DMS79 (cell line): ENCODE data around the gene IQSEC3.

Experiments
- DNase-seq: peaks from one replicate; lab custom pipeline; 2025; lab: John Stamatoyannopoulos, UW

Gene IQSEC3

DNA sequence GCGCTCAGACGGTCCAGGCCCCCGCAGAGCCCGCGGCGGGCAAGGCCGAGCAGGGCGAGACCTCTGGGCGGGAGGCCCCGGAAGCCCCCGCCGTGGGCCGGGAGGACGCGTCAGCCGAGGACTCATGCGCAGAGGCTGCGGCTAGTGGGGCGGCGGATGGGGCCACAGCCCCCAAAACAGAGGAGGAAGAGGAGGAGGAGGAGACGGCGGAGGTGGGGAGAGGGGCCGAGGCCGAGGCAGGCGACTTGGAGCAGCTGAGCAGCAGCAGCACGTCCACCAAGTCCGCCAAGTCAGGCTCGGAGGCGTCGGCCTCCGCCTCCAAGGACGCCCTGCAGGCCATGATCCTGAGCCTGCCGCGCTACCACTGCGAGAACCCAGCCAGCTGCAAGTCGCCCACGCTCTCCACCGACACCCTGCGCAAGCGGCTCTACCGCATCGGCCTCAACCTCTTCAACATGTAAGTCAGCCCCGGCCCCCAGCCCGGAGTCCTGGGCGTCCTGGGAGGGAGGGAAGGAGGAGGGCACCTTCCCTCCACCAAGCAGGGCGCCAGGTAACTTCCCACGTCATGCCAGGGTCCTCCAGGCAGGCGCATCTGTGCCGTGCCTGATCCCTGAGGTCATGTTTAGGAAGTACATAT is 72.4 kb downstream of the IQSEC3 start:
- DNase-seq, result no peak

DNA sequence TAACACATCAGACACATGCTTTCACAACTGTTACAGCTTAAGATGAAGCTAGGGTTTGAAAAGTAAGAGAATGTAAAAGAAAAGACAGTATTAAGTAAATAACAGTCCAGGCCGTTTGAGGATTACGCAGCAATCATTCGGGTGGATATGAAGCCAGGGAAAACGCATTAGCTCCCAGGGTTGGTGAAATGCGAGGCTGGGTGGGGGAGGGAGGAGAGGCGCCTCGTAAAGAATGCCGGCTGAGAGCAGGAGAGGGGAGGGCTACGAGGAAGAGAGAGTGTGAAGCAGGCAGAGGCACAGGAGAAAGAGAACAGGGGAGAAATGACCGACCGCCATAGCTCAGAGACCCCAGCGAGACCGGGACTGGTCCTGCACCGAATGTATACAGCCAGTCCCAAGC is 73.0 kb downstream of the IQSEC3 start:
- DNase-seq, result no peak

DNA sequence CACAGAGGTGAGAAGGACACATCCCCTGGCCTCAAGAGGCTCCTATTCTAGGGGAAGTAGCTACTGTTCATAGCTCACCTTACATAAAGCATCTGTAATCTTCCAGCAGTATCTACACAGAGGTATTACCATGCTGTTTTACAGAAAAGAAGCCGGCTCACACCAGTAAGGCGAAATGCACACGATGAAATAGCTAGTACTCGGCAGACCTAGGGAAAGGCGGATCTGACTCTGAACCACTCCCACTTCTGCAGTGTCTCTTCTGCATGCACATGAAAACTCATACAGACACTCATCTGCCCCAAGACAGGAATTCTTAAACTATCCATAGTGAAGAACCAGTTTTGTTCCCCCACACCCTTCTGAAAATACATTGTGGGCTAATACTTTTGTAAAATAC is 73.6 kb downstream of the IQSEC3 start:
- DNase-seq, result no peak

- no peak for DNase-seq
Observed at GRCh38 chr12:143964-144649, 77.5 kb downstream of the IQSEC3 start.

GRCh38 chr12:144650-145284 is 78.2 kb downstream of the IQSEC3 start:
- no peak for DNase-seq

GRCh38 chr12:145369-145960 is 78.9 kb downstream of the IQSEC3 start:
- DNase-seq, result no peak

GRCh38 chr12:147242-147641 is 80.7 kb downstream of the IQSEC3 start:
- DNase-seq, result no peak

DNA sequence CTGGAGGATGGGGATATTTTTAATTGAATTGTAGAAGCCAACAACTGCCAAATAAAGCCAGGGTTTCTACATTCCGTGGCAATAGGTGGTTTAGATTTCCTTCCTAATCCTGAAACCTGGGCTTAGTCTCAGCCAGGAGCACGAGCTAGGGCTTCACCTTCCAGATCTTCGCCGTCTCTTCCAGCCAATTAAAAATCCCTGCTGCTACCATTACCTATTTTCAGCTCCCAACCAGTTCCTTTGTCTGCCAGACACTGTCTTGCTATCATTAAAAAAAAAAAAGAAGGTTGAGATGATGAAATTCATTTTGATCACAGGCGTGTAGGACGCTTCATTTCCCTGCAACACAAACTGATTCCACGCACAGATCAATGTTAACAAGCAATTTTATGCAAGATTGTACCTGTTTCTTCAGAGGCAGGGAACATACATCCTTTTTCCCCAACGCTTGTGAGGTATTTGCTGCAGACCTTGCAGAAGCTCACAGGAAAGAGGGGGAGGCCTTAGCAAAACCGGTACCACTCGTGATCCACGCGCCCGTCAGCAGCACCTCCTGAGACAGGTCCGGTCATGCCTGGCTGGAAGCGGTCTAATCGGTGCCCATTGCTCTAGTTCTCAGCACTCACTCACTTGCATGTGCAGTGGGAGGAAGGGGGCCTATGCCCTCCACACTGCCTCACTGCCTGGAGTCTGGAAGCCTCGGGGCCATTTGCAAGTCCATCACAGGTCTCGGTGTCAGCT is 82.3 kb downstream of the IQSEC3 start:
- DNase-seq, result no peak

- no peak for DNase-seq
Observed at GRCh38 chr12:151579-151978, 85.0 kb downstream of the IQSEC3 start.

- DNase-seq, result no peak
Observed at GRCh38 chr12:152440-152839, 85.9 kb downstream of the IQSEC3 start.

GRCh38 chr12:153080-153746 is 86.6 kb downstream of the IQSEC3 start:
- no peak for DNase-seq

- no peak for DNase-seq
Observed at GRCh38 chr12:154058-154457, 87.5 kb downstream of the IQSEC3 start.

GRCh38 chr12:155006-155405 is 88.4 kb downstream of the IQSEC3 start:
- no peak for DNase-seq

DNA sequence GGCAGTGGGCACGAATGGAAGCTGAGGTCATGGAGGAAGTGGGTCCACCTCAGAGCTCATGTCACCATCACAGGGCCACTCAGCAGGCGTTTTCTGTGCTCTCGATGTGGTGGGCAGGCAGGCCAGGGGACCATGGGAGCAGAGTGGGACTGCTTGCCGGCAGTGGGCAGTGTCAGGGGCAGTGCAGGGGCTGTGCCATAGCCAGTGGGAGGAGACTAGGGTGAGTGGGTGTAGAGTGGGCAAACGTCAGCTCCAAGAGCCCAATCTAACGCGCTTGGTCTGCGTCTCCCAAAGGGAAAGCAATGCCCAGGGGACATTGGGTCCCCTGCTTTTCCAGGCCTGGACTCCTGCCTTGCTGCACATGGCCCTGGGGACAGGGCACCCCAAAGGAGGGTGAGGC is 89.1 kb downstream of the IQSEC3 start:
- no peak for DNase-seq

- DNase-seq, result no peak
Observed at GRCh38 chr12:156945-157344, 90.4 kb downstream of the IQSEC3 start.

DNA sequence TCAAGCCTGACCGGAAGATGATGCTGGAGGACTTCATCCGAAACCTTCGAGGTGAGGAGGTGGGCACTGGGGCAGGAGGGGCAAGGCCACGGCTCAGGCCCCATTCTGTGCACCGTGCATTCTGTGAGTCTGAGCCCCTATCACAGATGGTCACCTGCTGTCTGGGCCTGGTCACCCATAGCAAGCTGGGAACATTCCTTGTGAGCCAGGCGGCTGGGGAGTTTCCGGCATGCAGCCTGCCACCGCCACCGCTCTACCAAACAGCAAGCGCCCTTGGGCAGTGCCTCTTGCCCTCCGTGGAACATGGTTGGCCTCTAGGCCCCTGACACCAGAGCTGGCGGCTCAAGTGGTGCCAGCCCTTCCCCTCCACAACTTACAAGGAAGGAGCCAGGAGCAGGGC is 91.1 kb downstream of the IQSEC3 start:
- no peak for DNase-seq

GRCh38 chr12:159156-159782 is 92.7 kb downstream of the IQSEC3 start:
- DNase-seq, result no peak

GRCh38 chr12:160858-161257 is 94.3 kb downstream of the IQSEC3 start:
- DNase-seq, result no peak

DNA sequence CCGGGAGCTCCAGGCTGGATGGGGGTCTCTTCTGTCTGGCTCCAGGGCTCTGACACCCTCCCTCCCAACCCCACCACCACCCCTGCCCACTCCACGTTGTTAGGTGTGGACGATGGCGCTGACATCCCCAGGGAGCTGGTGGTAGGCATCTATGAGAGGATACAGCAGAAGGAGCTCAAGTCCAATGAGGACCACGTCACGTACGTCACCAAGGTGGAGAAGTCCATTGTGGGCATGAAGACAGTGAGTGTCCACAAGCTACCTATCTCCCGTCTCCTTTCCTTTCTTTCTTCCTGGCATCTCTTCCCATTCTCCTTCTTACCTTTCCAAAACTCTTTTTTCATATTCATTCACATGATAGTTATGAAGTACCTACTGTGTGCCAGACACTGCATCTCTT is 95.3 kb downstream of the IQSEC3 start:
- no peak for DNase-seq

DNA sequence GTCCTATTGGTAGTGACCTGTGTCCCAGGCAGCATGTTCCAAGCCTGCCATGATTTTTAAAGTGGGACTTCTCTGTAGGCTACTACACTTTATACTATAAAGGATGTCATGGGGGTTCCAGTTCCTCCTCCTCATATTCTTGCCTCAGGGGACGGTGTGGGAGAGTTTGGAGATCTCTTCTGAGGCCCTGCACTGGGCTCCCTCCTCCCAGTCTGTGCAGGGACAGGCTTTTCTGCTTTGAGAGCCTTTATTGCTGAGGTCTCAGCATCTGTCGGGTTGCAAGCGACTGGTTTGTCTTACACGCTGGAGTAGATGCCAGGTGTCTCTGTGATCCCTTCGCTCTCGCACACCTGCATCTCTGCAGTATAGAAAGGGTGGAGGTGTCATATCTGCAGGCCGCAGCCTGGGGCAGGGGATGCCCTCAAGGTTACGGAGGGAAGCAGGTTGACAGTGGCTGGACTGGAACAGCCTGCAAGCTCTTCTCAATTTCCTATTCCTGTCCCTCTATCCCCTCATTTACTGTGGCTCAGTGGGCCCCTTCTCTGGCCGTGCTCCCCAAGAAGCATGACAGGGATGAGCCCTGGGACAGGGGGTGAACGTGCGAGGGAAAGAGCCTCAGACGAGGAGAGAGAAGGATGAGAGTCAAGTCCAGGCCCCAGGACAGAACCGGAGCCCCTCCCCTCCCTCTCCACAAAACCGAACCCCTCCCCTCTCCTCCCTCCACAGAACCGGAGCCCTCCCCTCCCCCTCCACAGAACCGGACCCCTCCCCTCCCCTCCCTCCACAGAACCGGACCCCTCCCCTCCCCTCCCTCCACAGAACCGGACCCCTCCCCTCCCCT is 96.1 kb downstream of the IQSEC3 start:
- DNase-seq, result no peak
